Motor neuron (in vitro differentiated cells): ENCODE data around the gene CSPG4. TPM values are rescaled to one million over a fixed set of nuclear protein-coding genes. Genes with fewer than 3 reads are reported as not detected.

Experiments
- ATAC-seq, 8 experiments: fragments of 200-7000 bp; cut with Tn5 transposase; replicated peaks in 6 of 8; 2 replicates each; pipeline ENCODE4 v1.8.0; 2021; ENCODE audit warnings: mild to moderate bottlenecking in 8 of 8, moderate library complexity in 8 of 8
- H3K27ac ChIP-seq, 2 donors: fragments of 250-450 bp; sonication (Bioruptor Pico); 2 replicates each; pipeline ENCODE4 v1.9.0; 2021; ENCODE audit warnings: antibody characterized with exemption in 2 of 2, mild to moderate bottlenecking in 2 of 2, moderate library complexity in 1 of 2
- H3K4me1 ChIP-seq, 2 donors: fragments of 250-450 bp; sonication (Bioruptor Pico); replicated peaks in 1 of 2; 2 replicates each; pipeline ENCODE4 v1.6.1; 2021; ENCODE audit warnings: antibody characterized with exemption in 2 of 2, mild to moderate bottlenecking in 2 of 2, moderate library complexity in 1 of 2
- H3K4me3 ChIP-seq, 5 donors: fragments of 250-450 bp; sonication (Bioruptor Pico); 2 replicates each; pipeline ENCODE4 v1.9.0; 2021; ENCODE audit warnings: antibody characterized with exemption in 5 of 5, mild to moderate bottlenecking in 5 of 5, moderate library complexity in 4 of 5
- WGBS, 10 experiments: fragments of 450-650 bp; shearing (Covaris generic); methylation state at CpG; one replicate each; pipeline ENCODE4 v1.0.0; 2022; 5-methylcytosine and 5-hydroxymethylcytosine counted together
- in situ Hi-C, 9 experiments: fragments of 400-800 bp; cut with MboI; loops; one replicate each; pipeline ENCODE4 v1.15.0; 2021; ENCODE audit warnings: low sequenced_read_pairs in 9 of 9, low pct_unique_long_range_greater_than_20kb in 2 of 9; ENCODE audit not compliant: unreplicated experiment in 9 of 9
- total RNA-seq, 8 experiments: library from RNA; unstranded; fragments of 300-600 nt; gene quantifications; 2 replicates each; pipeline versions ENCODE4 v1.2.3 to v1.2.4, GENCODE V29; 2022

CSPG4 gene
- total RNA-seq, 8 experiments from 2014 or later, result 0.05 to 5.5 (median 1.1) TPM

GRCh38 chr15:75647370-75648155 is 65.1 kb downstream of the CSPG4 start, which contains the start of gene SNX33:
Gene SNX33, plus strand, starts transcription at chr15:75647912. Its CDS starts 1,191 bp downstream, at chr15:75649103.
- in situ Hi-C loops, result no loop called here
- WGBS, 10 experiments, result 0% methylated on average over 3 of the region's 76 CpGs; no CpG with 5 or more reads in 9 of the 10 experiments
- ATAC-seq, result peak; percentile 66 to 87 (median 70)

DNA sequence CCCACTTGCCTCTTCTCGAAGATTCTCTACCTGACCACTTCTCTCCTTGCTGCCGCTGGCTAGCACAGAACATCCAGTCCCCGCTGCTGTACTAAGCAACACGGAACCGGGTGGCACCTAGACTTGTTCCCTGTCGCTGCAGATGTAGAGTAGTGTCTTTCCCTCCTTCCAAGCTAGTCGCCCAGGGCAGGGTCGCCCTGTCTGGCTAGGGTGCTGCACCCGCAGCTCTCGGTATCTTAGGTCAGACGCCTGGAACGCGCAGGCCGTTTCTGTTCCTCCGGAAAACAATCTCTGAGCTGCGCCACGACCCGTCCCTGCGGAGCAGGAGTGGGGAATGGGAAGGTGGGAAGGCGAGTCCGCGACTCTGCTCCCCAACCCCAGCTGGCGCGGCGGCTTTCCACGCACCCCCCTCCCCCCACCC is 65.7 kb downstream of the CSPG4 start:
- H3K27ac ChIP-seq, result peak overlapping the region in 1 of 2 donors; percentile 80

More at GRCh38 chr15:75647370-75648155, 65.1 kb downstream of the CSPG4 start, which contains the start of gene SNX33:
- H3K4me3 ChIP-seq, result peak within 1 kb of the TSS; percentile 53 to 91 (median 76)
- peaks cover 13 to 28% of the 10 kb centered on the region in 2 donors for H3K4me1 ChIP-seq
- H3K27ac ChIP-seq, result peak within 1 kb of the TSS in 1 of 2 donors; percentile 80

DNA sequence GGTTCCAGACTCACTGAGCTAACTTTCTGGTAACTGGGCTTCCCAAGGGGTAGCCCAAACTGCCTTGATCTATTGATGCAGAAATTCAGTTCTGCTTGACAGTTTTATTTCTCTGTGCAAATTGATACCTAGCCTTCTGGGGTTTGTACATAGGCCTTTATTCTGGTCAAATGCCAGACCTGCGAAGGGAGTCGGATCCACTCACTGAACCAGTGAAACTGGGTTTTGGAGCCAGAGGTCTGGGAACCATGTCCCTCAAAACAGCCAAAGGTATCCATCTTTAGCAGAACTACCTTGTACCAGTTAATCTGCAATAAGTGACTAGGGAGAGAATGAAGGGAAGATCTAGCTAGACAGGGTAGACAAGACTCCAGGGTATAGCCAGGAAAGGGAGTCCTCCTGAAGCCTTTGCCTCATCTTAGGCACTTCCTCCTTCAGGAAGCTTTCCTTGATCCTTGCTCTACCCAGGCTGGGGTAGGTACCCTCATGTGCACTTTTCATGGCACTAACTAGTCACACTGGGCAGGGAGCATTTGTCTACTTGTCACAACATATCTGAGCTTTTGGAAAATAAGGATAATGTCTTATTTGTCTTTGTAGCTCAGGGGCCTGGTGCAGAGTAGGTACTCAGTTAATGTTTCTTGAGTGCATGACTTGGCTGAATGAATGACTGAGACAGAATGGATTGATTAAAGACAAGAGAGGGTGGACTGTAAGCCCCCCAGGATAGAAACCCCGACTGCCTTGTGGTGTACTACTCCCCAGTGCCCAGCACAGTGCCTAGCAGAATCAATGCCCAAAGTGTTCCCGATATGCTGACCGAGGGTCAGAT is 66.3 kb downstream of the CSPG4 start:
- in situ Hi-C loops, result no loop called here
- 0 to 100% (median 56%) methylated on average over 1 to 4 of the region's 5 CpGs; no CpG with 5 or more reads in 2 of the 10 experiments for WGBS, 10 experiments
- Histone ChIP-seq H3K4me3 (peak overlapping the region; percentile 53 to 91 (median 76)), H3K4me1 (peaks cover 5 to 16% of the 10 kb centered on the region in 2 donors), H3K27ac (no peak overlapping the region)
- ATAC-seq, result no peak

More for the DNA sequence above, 65.7 kb downstream of the CSPG4 start:
- in situ Hi-C loops, result no loop called here
- Histone ChIP-seq H3K4me1 (peaks cover 7 to 22% of the 10 kb centered on the region in 2 donors), H3K4me3 (peak overlapping the region; percentile 53 to 91 (median 76))
- 0% methylated on average over 1 to 2 of the region's 26 CpGs; no CpG with 5 or more reads in 6 of the 10 experiments for WGBS, 10 experiments
- ATAC-seq, result peak; percentile 6 to 49 (median 32)

GRCh38 chr15:75644376-75644775 is 68.3 kb downstream of the CSPG4 start:
- in situ Hi-C loops, result no loop called here
- WGBS, 10 experiments, result 0 to 89% (median 67%) methylated on average over 1 to 2 of the region's 2 CpGs; no CpG with 5 or more reads in 3 of the 10 experiments
- H3K4me3 ChIP-seq, result no peak overlapping the region
- H3K4me1 ChIP-seq, result peaks cover 9% of the 10 kb centered on the region in 2 donors
- H3K27ac ChIP-seq, result no peak overlapping the region
- no peak for ATAC-seq

- WGBS, 10 experiments, result 78 to 100% (median 100%) methylated on average over 1 to 4 of the region's 5 CpGs; no CpG with 5 or more reads in 3 of the 10 experiments
- Histone ChIP-seq H3K27ac (no peak overlapping the region), H3K4me1 (peaks cover 7 to 12% of the 10 kb centered on the region in 2 donors), H3K4me3 (no peak overlapping the region)
- no peak for ATAC-seq
- in situ Hi-C loops, result no loop called here
Observed at GRCh38 chr15:75641603-75642002, 71.0 kb downstream of the CSPG4 start.

DNA sequence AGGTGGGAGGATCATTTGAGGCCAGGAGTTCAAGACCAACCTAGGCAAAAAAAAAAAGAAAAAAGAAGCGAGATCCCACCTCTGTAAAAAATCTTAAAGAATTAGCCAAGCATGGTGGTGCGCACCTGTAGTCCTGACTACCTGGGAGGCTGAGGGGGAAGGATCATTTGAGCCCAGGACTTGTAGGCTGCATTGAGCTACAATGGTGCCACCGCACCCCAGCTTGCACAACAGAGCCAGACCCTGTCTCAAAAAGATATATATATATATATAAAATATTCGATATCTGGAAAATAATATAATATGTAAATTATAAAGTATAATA is 71.5 kb downstream of the CSPG4 start:
- in situ Hi-C loops, result no loop called here
- peaks cover 7 to 12% of the 10 kb centered on the region in 2 donors for H3K4me1 ChIP-seq
- WGBS, 10 experiments, result 55 to 100% (median 72%) methylated on average over 1 to 4 of the region's 4 CpGs; no CpG with 5 or more reads in 2 of the 10 experiments
- H3K27ac ChIP-seq, result no peak overlapping the region
- H3K4me3 ChIP-seq, result peak overlapping the region in 4 of 5 donors; percentile 59 to 82 (median 76)
- no peak for ATAC-seq

- 0 to 26% (median 3%) methylated on average over 1 to 13 of the region's 17 CpGs; no CpG with 5 or more reads in 1 of the 10 experiments for WGBS, 10 experiments
- H3K4me3 ChIP-seq, result peak overlapping the region; percentile 51 to 82 (median 70)
- in situ Hi-C loops, result no loop called here
- ATAC-seq, result peak; percentile 24 to 58 (median 50)
- peaks cover 7 to 12% of the 10 kb centered on the region in 2 donors for H3K4me1 ChIP-seq
- peak overlapping the region; percentile 62 to 65 for H3K27ac ChIP-seq
Observed at GRCh38 chr15:75640483-75641178, 72.0 kb downstream of the CSPG4 start.

- in situ Hi-C loops, result no loop called here
- peak; percentile 85 to 96 (median 95) for ATAC-seq
- WGBS, 10 experiments, result 0% methylated on average over 3 to 10 of the region's 83 CpGs; no CpG with 5 or more reads in 7 of the 10 experiments
Observed at GRCh38 chr15:75639709-75640482, 72.8 kb downstream of the CSPG4 start, which contains the start of gene IMP3. Gene IMP3, minus strand, starts transcription at chr15:75640224. Its CDS starts 56 bp downstream, at chr15:75640168.

DNA sequence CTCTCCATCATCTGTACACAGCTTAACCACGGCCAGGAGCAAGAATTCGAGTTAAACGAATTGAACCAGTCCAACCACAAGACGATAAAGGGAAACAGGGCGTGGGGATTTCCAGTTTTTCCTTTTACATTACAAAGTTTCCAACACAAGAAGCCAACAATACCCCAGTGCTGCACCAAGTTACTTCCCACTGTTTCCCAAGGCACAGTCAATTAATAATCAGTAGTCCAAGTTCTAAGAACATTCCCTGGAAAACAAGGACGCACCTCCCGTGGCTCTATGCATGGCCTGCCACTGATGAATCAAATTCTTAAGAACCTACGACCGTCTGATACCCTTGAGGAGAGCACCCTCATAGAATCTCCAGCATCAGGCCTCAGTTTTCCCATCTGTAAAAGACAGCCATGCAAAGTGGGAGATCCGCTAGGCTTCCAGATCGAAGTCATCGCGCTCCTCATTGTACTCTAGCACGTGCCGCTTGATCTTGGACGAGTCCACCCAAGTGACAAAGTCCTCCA is 73.4 kb downstream of the CSPG4 start:
- peaks cover 7 to 12% of the 10 kb centered on the region in 2 donors for H3K4me1 ChIP-seq
- H3K27ac ChIP-seq, result peak overlapping the region; percentile 76 to 91
- peak overlapping the region; percentile 51 to 82 (median 70) for H3K4me3 ChIP-seq
- ATAC-seq, result no peak
- WGBS, 10 experiments, result 0 to 2% (median 0%) methylated on average over 2 to 16 of the region's 16 CpGs
- in situ Hi-C loops, result no loop called here

More at GRCh38 chr15:75639709-75640482, 72.8 kb downstream of the CSPG4 start, which contains the start of gene IMP3:
- H3K27ac ChIP-seq, result peak within 1 kb of the TSS; percentile 76 to 91
- peaks cover 7 to 12% of the 10 kb centered on the region in 2 donors for H3K4me1 ChIP-seq
- H3K4me3 ChIP-seq, result peak within 1 kb of the TSS; percentile 51 to 82 (median 70)

GRCh38 chr15:75637245-75638009 is 75.2 kb downstream of the CSPG4 start:
- peaks cover 7 to 12% of the 10 kb centered on the region in 2 donors for H3K4me1 ChIP-seq
- no peak for ATAC-seq
- 38 to 100% (median 82%) methylated on average over 1 to 3 of the region's 4 CpGs; no CpG with 5 or more reads in 3 of the 10 experiments for WGBS, 10 experiments
- in situ Hi-C loops, result no loop called here
- H3K27ac ChIP-seq, result no peak overlapping the region
- no peak overlapping the region for H3K4me3 ChIP-seq

GRCh38 chr15:75636026-75636425 is 76.6 kb downstream of the CSPG4 start:
- in situ Hi-C loops, result no loop called here
- no peak for ATAC-seq
- 88 to 100% (median 95%) methylated on average over 2 to 4 of the region's 6 CpGs; no CpG with 5 or more reads in 2 of the 10 experiments for WGBS, 10 experiments

More at GRCh38 chr15:75636026-75636425, 76.6 kb downstream of the CSPG4 start:
- peaks cover 7 to 11% of the 10 kb centered on the region in 2 donors for H3K4me1 ChIP-seq
- no peak overlapping the region for H3K27ac ChIP-seq
- H3K4me3 ChIP-seq, result no peak overlapping the region
